WTC11 (cell line): ENCODE results near the gene EIF4E3. TPM values are rescaled to one million over a fixed set of nuclear protein-coding genes. Genes with fewer than 3 reads are reported as not detected.

Experiments used
- ATAC-seq: fragments of 200-7000 bp; cut with Tn5 transposase; 2 replicates; pipeline ENCODE4 v1.10.0; 2021; ENCODE audit warnings: mild to moderate bottlenecking, moderate library complexity
- CTCF ChIA-PET: fragments of 300-600 bp; sonication (Branson Sonifier 250); formaldehyde crosslinking; loops from one replicate; lab custom pipeline; 2021; ENCODE audit warnings: antibody characterized with exemption; lab: Charles Lee
- POLR2A ChIA-PET: fragments of 350-600 bp; sonication (Branson Sonifier 250); formaldehyde crosslinking; loops from one replicate; lab custom pipeline; 2021; ENCODE audit warnings: antibody characterized with exemption; lab: Charles Lee
- DNase-seq: peaks from one replicate; pipeline ENCODE4 v3.0.0; 2021; ENCODE audit warnings: low spot score
- H3K27ac Mint-ChIP-seq: 2 replicates; pipeline ENCODE4 v1.8.0; 2021; ENCODE audit warnings: mixed read lengths
- H3K27me3 Mint-ChIP-seq: 2 replicates; pipeline ENCODE4 v1.8.0; 2021; ENCODE audit warnings: low read depth, mild to moderate bottlenecking, moderate library complexity, mixed read lengths
- H3K36me3 Mint-ChIP-seq: 2 replicates; pipeline ENCODE4 v1.8.0; 2021; ENCODE audit warnings: mixed read lengths
- H3K4me1 Mint-ChIP-seq: 2 replicates; pipeline ENCODE4 v1.8.0; 2022; ENCODE audit warnings: mixed read lengths
- H3K4me3 Mint-ChIP-seq: 2 replicates; pipeline ENCODE4 v1.8.0; 2021; ENCODE audit warnings: mild to moderate bottlenecking, moderate library complexity, mixed read lengths
- H3K9me3 Mint-ChIP-seq: 2 replicates; pipeline ENCODE4 v1.8.0; 2021; ENCODE audit warnings: mixed read lengths
- CREM ChIP-seq: sonication (generic); formaldehyde crosslinking; IDR thresholded peaks from 2 replicates; pipeline ENCODE4 v1.8.1; 2022; ENCODE audit warnings: mild to moderate bottlenecking, missing genetic modification reagents, moderate library complexity
- ESRRA ChIP-seq: sonication (generic); formaldehyde crosslinking; IDR thresholded peaks from 2 replicates; pipeline ENCODE4 v1.8.1; 2022; ENCODE audit warnings: mild to moderate bottlenecking, missing genetic modification reagents, borderline replicate concordance
- ETV6 ChIP-seq: sonication (generic); formaldehyde crosslinking; IDR thresholded peaks from 2 replicates; pipeline ENCODE4 v1.8.1; 2022; ENCODE audit warnings: mild to moderate bottlenecking, missing genetic modification reagents
- FOXP1 ChIP-seq: sonication (generic); formaldehyde crosslinking; IDR thresholded peaks from 2 replicates; pipeline ENCODE4 v1.8.0; 2022; ENCODE audit warnings: missing genetic modification reagents, mild to moderate bottlenecking, moderate library complexity, borderline replicate concordance
- GABPB1 ChIP-seq: sonication (generic); formaldehyde crosslinking; IDR thresholded peaks from 2 replicates; pipeline ENCODE4 v1.8.1; 2023; ENCODE audit warnings: mild to moderate bottlenecking, missing genetic modification reagents
- NFE2L1 ChIP-seq: sonication (generic); formaldehyde crosslinking; IDR thresholded peaks from 2 replicates; pipeline ENCODE4 v1.8.1; 2023; ENCODE audit warnings: missing genetic modification reagents
- NR2C2 ChIP-seq: sonication (generic); formaldehyde crosslinking; IDR thresholded peaks from 2 replicates; pipeline ENCODE4 v1.8.0; 2022; ENCODE audit warnings: mild to moderate bottlenecking, missing genetic modification reagents
- PRRX2 ChIP-seq: fragments of 250-450 bp; sonication (Bioruptor Pico); IDR thresholded peaks from 2 replicates; pipeline ENCODE4 v1.8.0; 2021; ENCODE audit warnings: mild to moderate bottlenecking
- SOX15 ChIP-seq: fragments of 250-450 bp; sonication (Bioruptor Pico); IDR thresholded peaks from 2 replicates; pipeline ENCODE4 v1.9.0; 2021; ENCODE audit warnings: mild to moderate bottlenecking
- SP1 ChIP-seq: sonication (generic); formaldehyde crosslinking; conservative IDR thresholded peaks from 2 replicates; pipeline ENCODE4 v1.8.1; 2022; ENCODE audit warnings: missing genetic modification reagents
- ZNF121 ChIP-seq: sonication (generic); formaldehyde crosslinking; IDR thresholded peaks from 2 replicates; pipeline ENCODE4 v1.8.0; 2023; ENCODE audit warnings: missing genetic modification reagents
- ZNF263 ChIP-seq: sonication (generic); formaldehyde crosslinking; IDR thresholded peaks from 2 replicates; pipeline ENCODE4 v1.8.1; 2022; ENCODE audit warnings: low read depth, mild to moderate bottlenecking, moderate library complexity, missing genetic modification reagents
- ZNF416 ChIP-seq: fragments of 250-450 bp; sonication (Bioruptor Pico); IDR thresholded peaks from 2 replicates; pipeline ENCODE4 v1.9.0; 2021; ENCODE audit warnings: mild to moderate bottlenecking, inconsistent platforms
- ZNF423 ChIP-seq: fragments of 250-450 bp; sonication (Bioruptor Pico); IDR thresholded peaks from 2 replicates; pipeline ENCODE4 v2.1.2; 2022; ENCODE audit warnings: mild to moderate bottlenecking, moderate library complexity
- ZNF671 ChIP-seq: fragments of 250-450 bp; sonication (Bioruptor Pico); IDR thresholded peaks from 2 replicates; pipeline ENCODE4 v1.8.0; 2021; ENCODE audit warnings: mild to moderate bottlenecking
- total RNA-seq: library from RNA; stranded (reverse); gene quantifications from 3 replicates; pipeline ENCODE4 v1.2.3, GENCODE V29; 2021
- TF ChIP-seq, protein P1 (sequence below): sonication (generic); formaldehyde crosslinking; conservative IDR thresholded peaks from 2 replicates; pipeline ENCODE4 v1.8.1; 2023; ENCODE audit warnings: mild to moderate bottlenecking, low read depth, missing genetic modification reagents, moderate library complexity
- TF ChIP-seq, protein P2 (sequence below): sonication (generic); formaldehyde crosslinking; IDR thresholded peaks from 2 replicates; pipeline ENCODE4 v1.8.0; 2022; ENCODE audit warnings: missing genetic modification reagents
- TF ChIP-seq, protein P3 (sequence below): fragments of 250-450 bp; sonication (Bioruptor Pico); IDR thresholded peaks from 2 replicates; pipeline ENCODE4 v1.9.0; 2021; ENCODE audit warnings: mild to moderate bottlenecking
- TF ChIP-seq, protein P4 (sequence below): sonication (generic); formaldehyde crosslinking; IDR thresholded peaks from 2 replicates; pipeline ENCODE4 v1.8.0; 2022; ENCODE audit warnings: mild to moderate bottlenecking, missing genetic modification reagents
- TF ChIP-seq, protein P5 (sequence below): sonication (generic); formaldehyde crosslinking; IDR thresholded peaks from 2 replicates; pipeline ENCODE4 v1.8.1; 2022; ENCODE audit warnings: mild to moderate bottlenecking, missing genetic modification reagents, moderate library complexity, borderline replicate concordance
- TF ChIP-seq, protein P6 (sequence below): sonication (generic); formaldehyde crosslinking; IDR thresholded peaks from 2 replicates; pipeline ENCODE4 v1.8.1; 2023; ENCODE audit warnings: mild to moderate bottlenecking, missing genetic modification reagents, moderate library complexity

EIF4E3 gene
- total RNA-seq, 1 experiment from 2014 or later, result 16.5 TPM

DNA sequence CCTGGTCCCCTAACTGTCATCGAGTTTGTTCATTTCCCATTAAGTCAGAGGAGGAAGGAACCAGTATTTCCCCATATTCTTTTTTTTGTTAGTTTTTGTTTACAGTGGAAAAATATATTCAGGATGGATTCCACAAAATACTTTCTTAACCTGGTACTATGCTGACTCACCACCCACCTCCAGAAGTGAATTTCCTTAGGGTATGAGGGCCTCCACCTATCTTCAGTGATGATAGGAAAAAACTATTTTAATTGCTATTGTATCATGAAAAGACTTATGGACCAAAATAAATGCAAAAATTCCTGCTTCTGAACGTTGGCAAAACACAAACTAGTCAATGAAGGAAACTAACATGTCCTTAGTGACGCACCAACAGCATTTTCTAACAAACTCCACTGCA is 77.5 kb downstream of the EIF4E3 start (continued):
- TF ChIP-seq, protein P1, sequence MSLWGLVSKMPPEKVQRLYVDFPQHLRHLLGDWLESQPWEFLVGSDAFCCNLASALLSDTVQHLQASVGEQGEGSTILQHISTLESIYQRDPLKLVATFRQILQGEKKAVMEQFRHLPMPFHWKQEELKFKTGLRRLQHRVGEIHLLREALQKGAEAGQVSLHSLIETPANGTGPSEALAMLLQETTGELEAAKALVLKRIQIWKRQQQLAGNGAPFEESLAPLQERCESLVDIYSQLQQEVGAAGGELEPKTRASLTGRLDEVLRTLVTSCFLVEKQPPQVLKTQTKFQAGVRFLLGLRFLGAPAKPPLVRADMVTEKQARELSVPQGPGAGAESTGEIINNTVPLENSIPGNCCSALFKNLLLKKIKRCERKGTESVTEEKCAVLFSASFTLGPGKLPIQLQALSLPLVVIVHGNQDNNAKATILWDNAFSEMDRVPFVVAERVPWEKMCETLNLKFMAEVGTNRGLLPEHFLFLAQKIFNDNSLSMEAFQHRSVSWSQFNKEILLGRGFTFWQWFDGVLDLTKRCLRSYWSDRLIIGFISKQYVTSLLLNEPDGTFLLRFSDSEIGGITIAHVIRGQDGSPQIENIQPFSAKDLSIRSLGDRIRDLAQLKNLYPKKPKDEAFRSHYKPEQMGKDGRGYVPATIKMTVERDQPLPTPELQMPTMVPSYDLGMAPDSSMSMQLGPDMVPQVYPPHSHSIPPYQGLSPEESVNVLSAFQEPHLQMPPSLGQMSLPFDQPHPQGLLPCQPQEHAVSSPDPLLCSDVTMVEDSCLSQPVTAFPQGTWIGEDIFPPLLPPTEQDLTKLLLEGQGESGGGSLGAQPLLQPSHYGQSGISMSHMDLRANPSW (CRISPR knock-in tag), result no peak
- TF ChIP-seq, protein P2, sequence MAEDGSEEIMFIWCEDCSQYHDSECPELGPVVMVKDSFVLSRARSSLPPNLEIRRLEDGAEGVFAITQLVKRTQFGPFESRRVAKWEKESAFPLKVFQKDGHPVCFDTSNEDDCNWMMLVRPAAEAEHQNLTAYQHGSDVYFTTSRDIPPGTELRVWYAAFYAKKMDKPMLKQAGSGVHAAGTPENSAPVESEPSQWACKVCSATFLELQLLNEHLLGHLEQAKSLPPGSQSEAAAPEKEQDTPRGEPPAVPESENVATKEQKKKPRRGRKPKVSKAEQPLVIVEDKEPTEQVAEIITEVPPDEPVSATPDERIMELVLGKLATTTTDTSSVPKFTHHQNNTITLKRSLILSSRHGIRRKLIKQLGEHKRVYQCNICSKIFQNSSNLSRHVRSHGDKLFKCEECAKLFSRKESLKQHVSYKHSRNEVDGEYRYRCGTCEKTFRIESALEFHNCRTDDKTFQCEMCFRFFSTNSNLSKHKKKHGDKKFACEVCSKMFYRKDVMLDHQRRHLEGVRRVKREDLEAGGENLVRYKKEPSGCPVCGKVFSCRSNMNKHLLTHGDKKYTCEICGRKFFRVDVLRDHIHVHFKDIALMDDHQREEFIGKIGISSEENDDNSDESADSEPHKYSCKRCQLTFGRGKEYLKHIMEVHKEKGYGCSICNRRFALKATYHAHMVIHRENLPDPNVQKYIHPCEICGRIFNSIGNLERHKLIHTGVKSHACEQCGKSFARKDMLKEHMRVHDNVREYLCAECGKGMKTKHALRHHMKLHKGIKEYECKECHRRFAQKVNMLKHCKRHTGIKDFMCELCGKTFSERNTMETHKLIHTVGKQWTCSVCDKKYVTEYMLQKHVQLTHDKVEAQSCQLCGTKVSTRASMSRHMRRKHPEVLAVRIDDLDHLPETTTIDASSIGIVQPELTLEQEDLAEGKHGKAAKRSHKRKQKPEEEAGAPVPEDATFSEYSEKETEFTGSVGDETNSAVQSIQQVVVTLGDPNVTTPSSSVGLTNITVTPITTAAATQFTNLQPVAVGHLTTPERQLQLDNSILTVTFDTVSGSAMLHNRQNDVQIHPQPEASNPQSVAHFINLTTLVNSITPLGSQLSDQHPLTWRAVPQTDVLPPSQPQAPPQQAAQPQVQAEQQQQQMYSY (CRISPR knock-in tag), result no peak
- TF ChIP-seq FOXP1 (no peak), PRRX2 (no peak), ETV6 (no peak), SOX15 (CRISPR knock-in tag) (no peak)
- TF ChIP-seq, protein P3, sequence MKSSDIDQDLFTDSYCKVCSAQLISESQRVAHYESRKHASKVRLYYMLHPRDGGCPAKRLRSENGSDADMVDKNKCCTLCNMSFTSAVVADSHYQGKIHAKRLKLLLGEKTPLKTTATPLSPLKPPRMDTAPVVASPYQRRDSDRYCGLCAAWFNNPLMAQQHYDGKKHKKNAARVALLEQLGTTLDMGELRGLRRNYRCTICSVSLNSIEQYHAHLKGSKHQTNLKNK, result no peak

DNA sequence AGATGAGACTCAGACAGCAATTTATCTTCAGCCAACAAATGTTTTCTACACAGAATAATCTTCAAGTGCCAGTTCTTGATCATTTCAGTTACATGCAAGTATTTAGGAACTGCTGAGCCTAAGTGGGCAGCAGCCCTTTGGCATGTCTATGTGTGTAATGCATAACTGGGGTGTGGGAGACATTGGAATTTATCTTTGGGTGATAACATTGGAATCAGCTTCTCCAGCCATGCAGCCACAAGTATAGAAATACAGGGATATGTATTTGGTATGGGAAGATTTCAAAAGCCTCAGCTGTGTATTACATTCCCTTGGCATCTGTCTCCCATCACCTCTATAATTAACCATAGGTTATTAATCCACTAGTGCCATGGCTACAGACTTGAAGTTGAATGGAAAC is 78.2 kb downstream of the EIF4E3 start:
- H3K9me3 Mint-ChIP-seq, result 0 out of 2 replicates have a peak, but pooled peaks cover 5% of the 10 kb centered on the region
- DNase-seq, result no peak
- ATAC-seq, result no peak
- ChIA-PET CTCF (no interaction called here), POLR2A (no interaction called here)
- H3K36me3 Mint-ChIP-seq, result no peaks in the 10 kb centered on the region
- peaks cover 18% of the 10 kb centered on the region for H3K4me1 Mint-ChIP-seq
- TF ChIP-seq, protein P4, sequence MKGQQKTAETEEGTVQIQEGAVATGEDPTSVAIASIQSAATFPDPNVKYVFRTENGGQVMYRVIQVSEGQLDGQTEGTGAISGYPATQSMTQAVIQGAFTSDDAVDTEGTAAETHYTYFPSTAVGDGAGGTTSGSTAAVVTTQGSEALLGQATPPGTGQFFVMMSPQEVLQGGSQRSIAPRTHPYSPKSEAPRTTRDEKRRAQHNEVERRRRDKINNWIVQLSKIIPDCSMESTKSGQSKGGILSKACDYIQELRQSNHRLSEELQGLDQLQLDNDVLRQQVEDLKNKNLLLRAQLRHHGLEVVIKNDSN, result no peak
- TF ChIP-seq ESRRA (CRISPR knock-in tag), result no peak
- TF ChIP-seq, protein P5, sequence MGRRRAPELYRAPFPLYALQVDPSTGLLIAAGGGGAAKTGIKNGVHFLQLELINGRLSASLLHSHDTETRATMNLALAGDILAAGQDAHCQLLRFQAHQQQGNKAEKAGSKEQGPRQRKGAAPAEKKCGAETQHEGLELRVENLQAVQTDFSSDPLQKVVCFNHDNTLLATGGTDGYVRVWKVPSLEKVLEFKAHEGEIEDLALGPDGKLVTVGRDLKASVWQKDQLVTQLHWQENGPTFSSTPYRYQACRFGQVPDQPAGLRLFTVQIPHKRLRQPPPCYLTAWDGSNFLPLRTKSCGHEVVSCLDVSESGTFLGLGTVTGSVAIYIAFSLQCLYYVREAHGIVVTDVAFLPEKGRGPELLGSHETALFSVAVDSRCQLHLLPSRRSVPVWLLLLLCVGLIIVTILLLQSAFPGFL, result no peak
- no peak for TF ChIP-seq NFE2L1 (CRISPR knock-in tag)
- TF ChIP-seq GABPB1 (CRISPR knock-in tag), result no peak
- no peak for TF ChIP-seq PRRX2
- TF ChIP-seq SP1 (CRISPR knock-in tag), result no peak
- TF ChIP-seq, protein P6, sequence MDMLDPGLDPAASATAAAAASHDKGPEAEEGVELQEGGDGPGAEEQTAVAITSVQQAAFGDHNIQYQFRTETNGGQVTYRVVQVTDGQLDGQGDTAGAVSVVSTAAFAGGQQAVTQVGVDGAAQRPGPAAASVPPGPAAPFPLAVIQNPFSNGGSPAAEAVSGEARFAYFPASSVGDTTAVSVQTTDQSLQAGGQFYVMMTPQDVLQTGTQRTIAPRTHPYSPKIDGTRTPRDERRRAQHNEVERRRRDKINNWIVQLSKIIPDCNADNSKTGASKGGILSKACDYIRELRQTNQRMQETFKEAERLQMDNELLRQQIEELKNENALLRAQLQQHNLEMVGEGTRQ, result no peak
- TF ChIP-seq ZNF263 (CRISPR knock-in tag), result no peak
- TF ChIP-seq ZNF671, result no peak
- no peak for TF ChIP-seq CREM (CRISPR knock-in tag)
- no peak for TF ChIP-seq ZNF121
- no peak for TF ChIP-seq FOXP1
- no peak for TF ChIP-seq ZNF416 (CRISPR knock-in tag)
- no peak for TF ChIP-seq NR2C2 (CRISPR knock-in tag)
- TF ChIP-seq ZNF423, result no peak
- H3K27me3 Mint-ChIP-seq, result no peaks in the 10 kb centered on the region
- H3K27ac Mint-ChIP-seq, result no peak overlapping the region
- H3K4me3 Mint-ChIP-seq, result no peak overlapping the region
